Measurements from ENCODE around the gene OMP. TPM values are rescaled to one million over a fixed set of nuclear protein-coding genes. Genes with fewer than 3 reads are reported as not detected.

OMP gene
- total RNA-seq, 1 experiment from 2014 or later: not detected

DNA sequence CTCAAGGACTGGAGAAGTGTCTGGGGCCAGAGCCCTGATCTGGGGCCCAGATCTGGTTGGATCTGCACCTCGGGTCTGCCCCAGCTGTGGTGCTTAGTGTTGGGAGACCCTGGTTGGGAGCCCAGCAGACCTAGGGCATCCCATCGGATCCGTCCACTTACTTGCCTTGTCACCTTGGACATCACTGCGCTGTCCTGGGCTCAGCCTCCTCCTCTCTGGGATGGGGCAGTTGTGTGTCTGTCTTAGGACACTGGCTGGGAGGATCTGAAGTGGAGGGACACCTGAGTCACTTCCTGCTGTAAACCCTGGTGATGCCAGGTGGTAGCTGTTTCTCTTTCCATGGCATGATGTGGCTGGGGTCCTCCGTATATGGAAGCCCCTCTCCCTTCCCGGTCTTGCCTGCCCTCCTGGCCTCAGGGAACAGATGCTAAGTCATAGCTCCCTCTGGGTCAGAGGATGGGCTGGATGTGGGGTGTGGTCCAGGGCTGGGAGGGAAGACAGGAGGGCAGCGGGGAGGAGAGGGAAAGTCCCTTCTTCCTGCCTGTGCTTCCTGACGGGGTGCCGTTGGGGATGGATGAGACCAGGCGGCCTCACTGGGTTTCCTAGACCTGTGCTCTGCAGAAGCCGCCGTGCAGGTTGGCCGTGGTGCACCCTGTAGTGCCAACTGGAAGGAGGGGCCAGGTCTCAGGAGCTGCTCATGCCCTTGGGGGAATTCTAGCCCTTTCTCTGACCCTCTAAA is 12.1 kb upstream of the OMP start (continued):
- TF ChIP-seq, protein P1, sequence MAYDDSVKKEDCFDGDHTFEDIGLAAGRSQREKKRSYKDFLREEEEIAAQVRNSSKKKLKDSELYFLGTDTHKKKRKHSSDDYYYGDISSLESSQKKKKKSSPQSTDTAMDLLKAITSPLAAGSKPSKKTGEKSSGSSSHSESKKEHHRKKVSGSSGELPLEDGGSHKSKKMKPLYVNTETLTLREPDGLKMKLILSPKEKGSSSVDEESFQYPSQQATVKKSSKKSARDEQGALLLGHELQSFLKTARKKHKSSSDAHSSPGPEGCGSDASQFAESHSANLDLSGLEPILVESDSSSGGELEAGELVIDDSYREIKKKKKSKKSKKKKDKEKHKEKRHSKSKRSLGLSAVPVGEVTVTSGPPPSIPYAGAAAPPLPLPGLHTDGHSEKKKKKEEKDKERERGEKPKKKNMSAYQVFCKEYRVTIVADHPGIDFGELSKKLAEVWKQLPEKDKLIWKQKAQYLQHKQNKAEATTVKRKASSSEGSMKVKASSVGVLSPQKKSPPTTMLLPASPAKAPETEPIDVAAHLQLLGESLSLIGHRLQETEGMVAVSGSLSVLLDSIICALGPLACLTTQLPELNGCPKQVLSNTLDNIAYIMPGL (CRISPR knock-in tag; IDR thresholded peaks at IDR 0.05): no peak
- TF ChIP-seq, protein P2, sequence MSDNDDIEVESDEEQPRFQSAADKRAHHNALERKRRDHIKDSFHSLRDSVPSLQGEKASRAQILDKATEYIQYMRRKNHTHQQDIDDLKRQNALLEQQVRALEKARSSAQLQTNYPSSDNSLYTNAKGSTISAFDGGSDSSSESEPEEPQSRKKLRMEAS (CRISPR knock-in tag; IDR thresholded peaks at IDR 0.05): no peak
- TF ChIP-seq ZNF317 (CRISPR knock-in tag; IDR thresholded peaks at IDR 0.05; ENCODE audit: borderline replicate concordance, low read depth): no peak

DNA sequence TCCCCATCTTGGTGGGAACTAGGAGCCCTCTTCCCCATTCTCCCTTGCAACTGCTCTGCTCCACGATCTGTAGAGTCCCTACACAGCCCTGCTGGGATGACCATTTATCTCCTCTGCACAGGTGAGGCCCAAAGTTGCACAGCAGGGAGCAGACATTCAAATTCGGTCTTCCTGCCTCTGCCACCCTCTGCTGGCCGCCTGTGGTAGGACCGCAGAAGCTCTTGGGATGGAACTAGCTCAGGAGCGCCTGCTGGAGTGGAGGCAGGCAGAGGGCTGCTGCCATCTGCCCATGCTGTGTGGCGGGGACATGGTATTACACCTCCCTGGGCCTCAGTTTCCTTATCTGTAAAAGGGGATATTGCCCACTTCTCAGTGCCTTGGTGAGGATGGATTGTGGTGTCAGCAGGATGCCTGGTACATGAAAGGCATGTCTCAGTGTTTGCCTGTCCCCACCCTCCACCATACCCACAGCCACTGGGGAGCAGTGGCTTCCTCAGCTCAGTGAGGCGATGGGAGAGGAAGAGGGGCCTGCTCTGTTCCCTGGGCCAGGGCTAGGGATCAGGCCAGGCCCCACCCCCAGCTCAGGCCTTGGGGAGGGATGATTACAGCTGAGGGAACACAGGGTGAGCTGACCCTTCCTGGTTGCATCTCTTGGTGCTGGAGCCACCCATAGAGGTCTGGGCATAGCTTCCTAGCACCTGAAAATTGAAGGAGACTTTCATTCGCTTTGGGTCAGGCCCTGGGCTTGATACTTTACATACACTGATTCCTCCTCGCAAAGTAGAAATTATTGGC is 11.3 kb upstream of the OMP start:
- TF ChIP-seq CBFB (CRISPR knock-in tag; IDR thresholded peaks at IDR 0.05; ENCODE audit: low read depth): 0 out of 2 replicates have a peak, but pooled peaks have one; percentile 14
- TF ChIP-seq, protein P3, sequence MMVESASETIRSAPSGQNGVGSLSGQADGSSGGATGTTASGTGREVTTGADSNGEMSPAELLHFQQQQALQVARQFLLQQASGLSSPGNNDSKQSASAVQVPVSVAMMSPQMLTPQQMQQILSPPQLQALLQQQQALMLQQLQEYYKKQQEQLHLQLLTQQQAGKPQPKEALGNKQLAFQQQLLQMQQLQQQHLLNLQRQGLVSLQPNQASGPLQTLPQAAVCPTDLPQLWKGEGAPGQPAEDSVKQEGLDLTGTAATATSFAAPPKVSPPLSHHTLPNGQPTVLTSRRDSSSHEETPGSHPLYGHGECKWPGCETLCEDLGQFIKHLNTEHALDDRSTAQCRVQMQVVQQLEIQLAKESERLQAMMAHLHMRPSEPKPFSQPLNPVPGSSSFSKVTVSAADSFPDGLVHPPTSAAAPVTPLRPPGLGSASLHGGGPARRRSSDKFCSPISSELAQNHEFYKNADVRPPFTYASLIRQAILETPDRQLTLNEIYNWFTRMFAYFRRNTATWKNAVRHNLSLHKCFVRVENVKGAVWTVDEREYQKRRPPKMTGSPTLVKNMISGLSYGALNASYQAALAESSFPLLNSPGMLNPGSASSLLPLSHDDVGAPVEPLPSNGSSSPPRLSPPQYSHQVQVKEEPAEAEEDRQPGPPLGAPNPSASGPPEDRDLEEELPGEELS (CRISPR knock-in tag; IDR thresholded peaks at IDR 0.05): 0 out of 2 replicates have a peak, but pooled peaks have one; percentile 21
- TF ChIP-seq, protein P4, sequence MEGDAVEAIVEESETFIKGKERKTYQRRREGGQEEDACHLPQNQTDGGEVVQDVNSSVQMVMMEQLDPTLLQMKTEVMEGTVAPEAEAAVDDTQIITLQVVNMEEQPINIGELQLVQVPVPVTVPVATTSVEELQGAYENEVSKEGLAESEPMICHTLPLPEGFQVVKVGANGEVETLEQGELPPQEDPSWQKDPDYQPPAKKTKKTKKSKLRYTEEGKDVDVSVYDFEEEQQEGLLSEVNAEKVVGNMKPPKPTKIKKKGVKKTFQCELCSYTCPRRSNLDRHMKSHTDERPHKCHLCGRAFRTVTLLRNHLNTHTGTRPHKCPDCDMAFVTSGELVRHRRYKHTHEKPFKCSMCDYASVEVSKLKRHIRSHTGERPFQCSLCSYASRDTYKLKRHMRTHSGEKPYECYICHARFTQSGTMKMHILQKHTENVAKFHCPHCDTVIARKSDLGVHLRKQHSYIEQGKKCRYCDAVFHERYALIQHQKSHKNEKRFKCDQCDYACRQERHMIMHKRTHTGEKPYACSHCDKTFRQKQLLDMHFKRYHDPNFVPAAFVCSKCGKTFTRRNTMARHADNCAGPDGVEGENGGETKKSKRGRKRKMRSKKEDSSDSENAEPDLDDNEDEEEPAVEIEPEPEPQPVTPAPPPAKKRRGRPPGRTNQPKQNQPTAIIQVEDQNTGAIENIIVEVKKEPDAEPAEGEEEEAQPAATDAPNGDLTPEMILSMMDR (IDR thresholded peaks at IDR 0.05): peak; percentile 85
- peak; percentile 66; the same call in 1 of the 2 replicates for TF ChIP-seq ETV6 (CRISPR knock-in tag; IDR thresholded peaks at IDR 0.05)
- TF ChIP-seq, protein P5, sequence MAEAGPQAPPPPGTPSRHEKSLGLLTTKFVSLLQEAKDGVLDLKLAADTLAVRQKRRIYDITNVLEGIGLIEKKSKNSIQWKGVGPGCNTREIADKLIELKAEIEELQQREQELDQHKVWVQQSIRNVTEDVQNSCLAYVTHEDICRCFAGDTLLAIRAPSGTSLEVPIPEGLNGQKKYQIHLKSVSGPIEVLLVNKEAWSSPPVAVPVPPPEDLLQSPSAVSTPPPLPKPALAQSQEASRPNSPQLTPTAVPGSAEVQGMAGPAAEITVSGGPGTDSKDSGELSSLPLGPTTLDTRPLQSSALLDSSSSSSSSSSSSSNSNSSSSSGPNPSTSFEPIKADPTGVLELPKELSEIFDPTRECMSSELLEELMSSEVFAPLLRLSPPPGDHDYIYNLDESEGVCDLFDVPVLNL (CRISPR knock-in tag; IDR thresholded peaks at IDR 0.05; ENCODE audit: borderline replicate concordance, low read depth): no peak
- TF ChIP-seq, protein P6, sequence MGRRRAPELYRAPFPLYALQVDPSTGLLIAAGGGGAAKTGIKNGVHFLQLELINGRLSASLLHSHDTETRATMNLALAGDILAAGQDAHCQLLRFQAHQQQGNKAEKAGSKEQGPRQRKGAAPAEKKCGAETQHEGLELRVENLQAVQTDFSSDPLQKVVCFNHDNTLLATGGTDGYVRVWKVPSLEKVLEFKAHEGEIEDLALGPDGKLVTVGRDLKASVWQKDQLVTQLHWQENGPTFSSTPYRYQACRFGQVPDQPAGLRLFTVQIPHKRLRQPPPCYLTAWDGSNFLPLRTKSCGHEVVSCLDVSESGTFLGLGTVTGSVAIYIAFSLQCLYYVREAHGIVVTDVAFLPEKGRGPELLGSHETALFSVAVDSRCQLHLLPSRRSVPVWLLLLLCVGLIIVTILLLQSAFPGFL (CRISPR knock-in tag; IDR thresholded peaks at IDR 0.05; ENCODE audit: borderline replicate concordance): no peak
- TF ChIP-seq ZNF671 (CRISPR knock-in tag; IDR thresholded peaks at IDR 0.05): no peak
- TF ChIP-seq PRRX2 (CRISPR knock-in tag; IDR thresholded peaks at IDR 0.05): no peak
- TF ChIP-seq, protein P1 (CRISPR knock-in tag; IDR thresholded peaks at IDR 0.05): 0 out of 2 replicates have a peak, but pooled peaks have one; percentile 16
- TF ChIP-seq JUN (CRISPR knock-in tag; IDR thresholded peaks at IDR 0.05): no peak
- no peak for TF ChIP-seq CREM (CRISPR knock-in tag; IDR thresholded peaks at IDR 0.05)
- TF ChIP-seq, protein P7, sequence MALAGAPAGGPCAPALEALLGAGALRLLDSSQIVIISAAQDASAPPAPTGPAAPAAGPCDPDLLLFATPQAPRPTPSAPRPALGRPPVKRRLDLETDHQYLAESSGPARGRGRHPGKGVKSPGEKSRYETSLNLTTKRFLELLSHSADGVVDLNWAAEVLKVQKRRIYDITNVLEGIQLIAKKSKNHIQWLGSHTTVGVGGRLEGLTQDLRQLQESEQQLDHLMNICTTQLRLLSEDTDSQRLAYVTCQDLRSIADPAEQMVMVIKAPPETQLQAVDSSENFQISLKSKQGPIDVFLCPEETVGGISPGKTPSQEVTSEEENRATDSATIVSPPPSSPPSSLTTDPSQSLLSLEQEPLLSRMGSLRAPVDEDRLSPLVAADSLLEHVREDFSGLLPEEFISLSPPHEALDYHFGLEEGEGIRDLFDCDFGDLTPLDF (CRISPR knock-in tag; IDR thresholded peaks at IDR 0.05): no peak
- TF ChIP-seq, protein P8, sequence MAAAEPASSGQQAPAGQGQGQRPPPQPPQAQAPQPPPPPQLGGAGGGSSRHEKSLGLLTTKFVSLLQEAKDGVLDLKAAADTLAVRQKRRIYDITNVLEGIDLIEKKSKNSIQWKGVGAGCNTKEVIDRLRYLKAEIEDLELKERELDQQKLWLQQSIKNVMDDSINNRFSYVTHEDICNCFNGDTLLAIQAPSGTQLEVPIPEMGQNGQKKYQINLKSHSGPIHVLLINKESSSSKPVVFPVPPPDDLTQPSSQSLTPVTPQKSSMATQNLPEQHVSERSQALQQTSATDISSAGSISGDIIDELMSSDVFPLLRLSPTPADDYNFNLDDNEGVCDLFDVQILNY (CRISPR knock-in tag; IDR thresholded peaks at IDR 0.05): no peak
- 0 out of 2 replicates have a peak, but pooled peaks have one; percentile 17 for TF ChIP-seq MYBL2 (CRISPR knock-in tag; IDR thresholded peaks at IDR 0.05)
- Mint-ChIP-seq H3K9me3 (no peaks in the 10 kb centered on the region), H3K27ac (peak overlapping the region; percentile 86; the same call in 1 of the 2 replicates), H3K36me3 (no peaks in the 10 kb centered on the region; the same call in 1 of the 2 replicates), H3K4me3 (no peak overlapping the region), H3K4me1 (peaks cover 7% of the 10 kb centered on the region), H3K27me3 (ENCODE audit: low read depth) (no peaks in the 10 kb centered on the region)
- ATAC-seq (peak; percentile 92), DNase-seq (ENCODE audit: low spot score) (peak; percentile 94)
- ChIA-PET POLR2A (interaction anchor here (0.5 to 1.0 kb wide), 3 partner anchors 25 to 44 kb away, joined by 3 to 5 read pairs (median 4); partner anchors contain the start of gene CAPN5), CTCF (interaction anchor here (0.5 to 3.9 kb wide), 60 partner anchors 9 to 546 kb away, joined by 3 to 126 read pairs (median 6); partner anchors contain the start of genes CAPN5, CLNS1A and MYO7A)
